ENCODE data around the gene XYLT1. TPM values are rescaled to one million over a fixed set of nuclear protein-coding genes. Genes with fewer than 3 reads are reported as not detected.

XYLT1 gene
- total RNA-seq, 6 experiments from 2014 or later = 22.0 to 51.1 (median 27.5) TPM

DNA sequence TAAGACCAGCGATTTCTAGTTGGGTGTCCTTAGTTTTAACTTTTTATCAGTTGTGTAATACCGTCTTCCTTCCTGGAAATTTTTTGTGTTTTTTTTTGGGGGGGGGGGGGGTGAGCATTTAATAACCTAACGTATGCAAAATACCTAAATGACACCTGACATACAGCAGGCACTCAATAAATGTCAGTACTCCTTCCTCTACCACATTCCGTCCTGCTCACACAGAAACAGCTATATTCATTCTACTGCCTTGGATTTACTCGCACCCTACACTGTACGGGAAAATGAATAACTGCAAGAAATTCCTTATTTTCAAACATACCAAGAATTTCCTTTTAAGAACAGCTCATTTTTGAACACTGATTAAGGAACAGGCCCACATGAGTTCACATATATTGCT lies 5.3 kb downstream of the XYLT1 start:
- peaks cover 57% of the 10 kb centered on the region for H3K4me1 Mint-ChIP-seq (ENCODE audit: low read depth)
- no peak for DNase-seq
- no peaks in the 10 kb centered on the region for H3K9me3 Mint-ChIP-seq
- H3K36me3 Mint-ChIP-seq (ENCODE audit: low read depth) = peaks cover 19% of the 10 kb centered on the region
- no peak overlapping the region for H3K27ac Mint-ChIP-seq
- no peak overlapping the region for H3K4me3 Mint-ChIP-seq
- TF ChIP-seq, protein P1, sequence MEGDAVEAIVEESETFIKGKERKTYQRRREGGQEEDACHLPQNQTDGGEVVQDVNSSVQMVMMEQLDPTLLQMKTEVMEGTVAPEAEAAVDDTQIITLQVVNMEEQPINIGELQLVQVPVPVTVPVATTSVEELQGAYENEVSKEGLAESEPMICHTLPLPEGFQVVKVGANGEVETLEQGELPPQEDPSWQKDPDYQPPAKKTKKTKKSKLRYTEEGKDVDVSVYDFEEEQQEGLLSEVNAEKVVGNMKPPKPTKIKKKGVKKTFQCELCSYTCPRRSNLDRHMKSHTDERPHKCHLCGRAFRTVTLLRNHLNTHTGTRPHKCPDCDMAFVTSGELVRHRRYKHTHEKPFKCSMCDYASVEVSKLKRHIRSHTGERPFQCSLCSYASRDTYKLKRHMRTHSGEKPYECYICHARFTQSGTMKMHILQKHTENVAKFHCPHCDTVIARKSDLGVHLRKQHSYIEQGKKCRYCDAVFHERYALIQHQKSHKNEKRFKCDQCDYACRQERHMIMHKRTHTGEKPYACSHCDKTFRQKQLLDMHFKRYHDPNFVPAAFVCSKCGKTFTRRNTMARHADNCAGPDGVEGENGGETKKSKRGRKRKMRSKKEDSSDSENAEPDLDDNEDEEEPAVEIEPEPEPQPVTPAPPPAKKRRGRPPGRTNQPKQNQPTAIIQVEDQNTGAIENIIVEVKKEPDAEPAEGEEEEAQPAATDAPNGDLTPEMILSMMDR (IDR thresholded peaks at IDR 0.05) = no peak
- H3K27me3 Mint-ChIP-seq (ENCODE audit: insufficient read depth) = no peaks in the 10 kb centered on the region; the same call in none of the 2 replicates

DNA sequence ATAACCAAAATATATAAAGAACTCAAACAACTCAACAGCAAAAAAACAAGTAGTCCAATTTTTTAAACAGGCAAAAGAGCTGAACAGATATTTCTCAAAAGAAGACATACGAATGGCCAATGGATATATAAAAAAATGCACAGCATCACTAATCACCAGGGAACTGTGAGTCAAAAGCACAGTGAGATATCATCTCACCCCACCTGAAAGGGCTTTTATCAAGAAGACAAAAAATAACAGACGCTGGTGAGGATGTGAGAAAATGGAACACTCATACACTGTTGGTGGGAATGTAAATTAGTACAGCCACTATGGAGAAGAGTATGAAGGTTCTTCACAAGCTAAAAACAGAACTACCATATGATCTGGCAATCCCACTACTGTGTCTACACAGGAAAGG lies 7.4 kb downstream of the XYLT1 start:
- no peaks in the 10 kb centered on the region; the same call in 1 of the 2 replicates for H3K27me3 Mint-ChIP-seq (ENCODE audit: insufficient read depth)
- peaks cover 19% of the 10 kb centered on the region for H3K36me3 Mint-ChIP-seq (ENCODE audit: low read depth)
- no peak overlapping the region for H3K4me3 Mint-ChIP-seq
- no peaks in the 10 kb centered on the region for H3K9me3 Mint-ChIP-seq
- TF ChIP-seq, protein P1 (IDR thresholded peaks at IDR 0.05) = no peak
- DNase-seq = no peak
- peaks cover 59% of the 10 kb centered on the region for H3K4me1 Mint-ChIP-seq (ENCODE audit: low read depth)
- no peak overlapping the region for H3K27ac Mint-ChIP-seq

DNA sequence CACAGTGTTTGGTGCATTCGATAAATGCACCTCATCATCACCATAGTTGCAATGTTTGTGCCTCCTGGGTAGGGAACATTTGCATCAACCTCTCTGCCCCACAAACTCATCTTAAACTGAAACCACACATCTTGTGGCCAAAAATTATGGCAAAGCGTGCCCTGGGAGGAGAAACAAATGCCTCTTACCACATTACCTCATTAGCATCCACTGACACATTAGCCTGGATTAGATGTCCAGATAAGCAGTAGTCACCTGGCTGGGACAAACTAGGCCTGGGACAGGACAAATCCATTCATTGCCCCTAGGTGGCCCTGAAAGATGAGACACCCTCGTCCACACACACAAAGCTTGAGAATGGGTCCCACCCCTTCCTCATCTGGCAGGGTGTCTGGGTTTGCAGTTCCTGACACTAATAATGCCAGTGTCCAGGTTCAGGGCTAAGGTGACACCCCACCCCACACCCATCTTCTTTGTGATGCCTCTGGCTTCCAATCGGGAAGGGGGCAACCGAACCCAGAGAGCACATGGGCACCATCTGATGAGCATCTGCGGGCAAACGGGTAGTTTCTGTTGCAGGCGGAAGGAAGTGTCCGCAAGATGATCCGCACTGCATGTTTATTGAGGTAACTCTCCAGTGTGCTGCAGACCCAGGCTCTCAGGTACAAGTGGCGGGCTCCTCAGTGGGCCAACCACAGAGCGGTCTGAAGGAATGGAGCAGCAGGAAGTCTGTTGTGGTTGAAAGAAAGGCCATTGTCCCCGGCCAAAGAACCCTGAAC lies 8.6 kb downstream of the XYLT1 start:
- H3K27ac Mint-ChIP-seq = no peak overlapping the region
- peaks cover 19% of the 10 kb centered on the region for H3K36me3 Mint-ChIP-seq (ENCODE audit: low read depth)
- TF ChIP-seq, protein P1 (IDR thresholded peaks at IDR 0.05) = no peak

DNA sequence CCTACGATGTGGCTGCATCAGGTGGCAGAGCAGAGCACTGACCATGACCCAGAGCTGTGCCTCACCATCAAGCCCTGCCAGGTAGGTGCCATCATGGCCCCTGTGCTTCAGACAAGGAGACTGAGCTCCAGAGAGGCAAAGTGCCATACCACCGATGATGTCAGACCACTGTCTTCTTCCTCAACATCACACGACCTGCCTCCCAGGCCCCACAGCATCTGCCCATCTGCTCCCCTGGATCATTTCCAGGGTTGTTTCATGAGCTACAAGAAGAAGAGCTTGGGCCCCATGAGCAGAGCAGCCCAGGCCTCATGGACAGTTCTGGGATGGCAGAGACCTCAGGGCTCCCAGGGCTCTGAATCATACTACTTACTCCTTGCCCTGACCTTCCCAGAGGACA lies 9.9 kb downstream of the XYLT1 start:
- Mint-ChIP-seq H3K27me3 (ENCODE audit: insufficient read depth) (no peaks in the 10 kb centered on the region; the same call in 1 of the 2 replicates), H3K27ac (no peak overlapping the region), H3K9me3 (no peaks in the 10 kb centered on the region), H3K36me3 (ENCODE audit: low read depth) (peaks cover 19% of the 10 kb centered on the region), H3K4me1 (ENCODE audit: low read depth) (peaks cover 39% of the 10 kb centered on the region), H3K4me3 (no peak overlapping the region)
- DNase-seq = no peak
- TF ChIP-seq, protein P1 (IDR thresholded peaks at IDR 0.05) = no peak

More for the DNA sequence above, 8.6 kb downstream of the XYLT1 start:
- no peak overlapping the region for H3K4me3 Mint-ChIP-seq
- no peak for DNase-seq
- H3K9me3 Mint-ChIP-seq = no peaks in the 10 kb centered on the region
- peaks cover 52% of the 10 kb centered on the region for H3K4me1 Mint-ChIP-seq (ENCODE audit: low read depth)
- no peaks in the 10 kb centered on the region; the same call in 1 of the 2 replicates for H3K27me3 Mint-ChIP-seq (ENCODE audit: insufficient read depth)

DNA sequence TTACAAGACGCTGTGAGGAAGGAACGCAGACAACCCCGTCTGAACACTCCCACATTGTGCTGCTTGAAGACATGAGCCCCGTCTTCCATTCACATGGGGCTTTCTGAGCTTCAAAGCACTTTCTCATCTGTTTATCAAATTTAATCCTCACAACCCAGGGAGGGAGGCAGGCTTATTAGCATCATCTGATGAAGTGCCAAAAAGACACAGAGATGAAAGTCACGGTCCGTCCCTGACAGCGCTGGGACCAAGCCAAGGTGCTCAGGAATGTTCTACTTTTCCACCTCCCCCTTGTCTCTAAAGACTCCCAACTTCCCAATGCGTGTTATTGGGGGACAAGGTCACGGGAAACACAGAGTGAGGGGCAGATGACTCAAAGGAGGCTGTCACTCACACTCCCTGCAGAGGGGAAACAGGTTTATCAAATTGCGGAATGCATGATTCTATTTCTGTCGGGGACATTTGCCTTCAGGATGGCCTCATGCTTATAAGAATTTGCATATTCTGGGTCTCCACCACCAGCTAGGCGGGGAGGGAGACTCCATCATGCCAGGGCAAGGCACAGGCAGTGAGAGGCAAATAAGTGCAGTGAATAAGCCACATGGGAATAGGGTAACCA lies 10.7 kb downstream of the XYLT1 start:
- no peak overlapping the region for H3K27ac Mint-ChIP-seq
- TF ChIP-seq, protein P1 (IDR thresholded peaks at IDR 0.05) = no peak
- H3K9me3 Mint-ChIP-seq = no peaks in the 10 kb centered on the region
- H3K4me3 Mint-ChIP-seq = no peak overlapping the region
- H3K4me1 Mint-ChIP-seq (ENCODE audit: low read depth) = peaks cover 32% of the 10 kb centered on the region
- peaks cover 19% of the 10 kb centered on the region for H3K36me3 Mint-ChIP-seq (ENCODE audit: low read depth)
- DNase-seq = no peak
- no peaks in the 10 kb centered on the region; the same call in 1 of the 2 replicates for H3K27me3 Mint-ChIP-seq (ENCODE audit: insufficient read depth)

Measured in HFFc6 (cell line).